ENCODE data around the gene OR5T3. TPM values are rescaled to one million over a fixed set of nuclear protein-coding genes. Genes with fewer than 3 reads are reported as not detected.

The OR5T3 gene
- total RNA-seq, 1 experiment from 2014 or later, result not detected

DNA sequence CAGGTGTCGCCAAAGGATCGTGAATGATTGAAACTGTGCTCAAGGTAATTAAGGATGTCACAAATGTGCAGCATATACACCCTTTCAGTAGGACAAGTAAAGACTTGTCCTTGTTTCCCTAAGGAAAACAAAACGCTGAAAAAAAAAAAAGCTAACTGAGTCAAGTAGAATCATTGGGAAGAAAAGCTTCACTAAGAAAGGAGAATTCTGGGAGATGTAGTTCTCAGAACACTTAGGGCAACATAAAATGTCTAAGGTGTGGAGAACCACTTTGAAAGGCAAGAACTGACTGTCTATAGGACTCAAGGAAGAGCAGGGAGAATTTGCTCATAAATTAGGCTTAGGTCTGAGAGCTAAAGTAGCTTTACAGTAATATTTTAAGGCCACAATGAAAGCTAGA lies 19.0 kb downstream of the OR5T3 start:
- Mint-ChIP-seq H3K27ac (no peak overlapping the region), H3K36me3 (no peaks in the 10 kb centered on the region; the same call in 1 of the 2 replicates), H3K27me3 (ENCODE audit: low read depth) (no peaks in the 10 kb centered on the region; the same call in 1 of the 2 replicates), H3K9me3 (peaks cover 17% of the 10 kb centered on the region), H3K4me1 (peaks cover 8% of the 10 kb centered on the region; the same call in 1 of the 2 replicates), H3K4me3 (no peak overlapping the region)
- no peak for TF ChIP-seq SP1 (CRISPR knock-in tag; conservative IDR thresholded peaks at IDR 0.05)
- no peak for TF ChIP-seq JAZF1 (CRISPR knock-in tag; IDR thresholded peaks at IDR 0.05)
- no peak for TF ChIP-seq CREM (CRISPR knock-in tag; IDR thresholded peaks at IDR 0.05)
- no peak for TF ChIP-seq EMX1 (CRISPR knock-in tag; IDR thresholded peaks at IDR 0.05)
- TF ChIP-seq CBFB (CRISPR knock-in tag; IDR thresholded peaks at IDR 0.05; ENCODE audit: low read depth), result no peak
- TF ChIP-seq ESRRA (CRISPR knock-in tag; IDR thresholded peaks at IDR 0.05; ENCODE audit: borderline replicate concordance), result no peak
- TF ChIP-seq, protein P1, sequence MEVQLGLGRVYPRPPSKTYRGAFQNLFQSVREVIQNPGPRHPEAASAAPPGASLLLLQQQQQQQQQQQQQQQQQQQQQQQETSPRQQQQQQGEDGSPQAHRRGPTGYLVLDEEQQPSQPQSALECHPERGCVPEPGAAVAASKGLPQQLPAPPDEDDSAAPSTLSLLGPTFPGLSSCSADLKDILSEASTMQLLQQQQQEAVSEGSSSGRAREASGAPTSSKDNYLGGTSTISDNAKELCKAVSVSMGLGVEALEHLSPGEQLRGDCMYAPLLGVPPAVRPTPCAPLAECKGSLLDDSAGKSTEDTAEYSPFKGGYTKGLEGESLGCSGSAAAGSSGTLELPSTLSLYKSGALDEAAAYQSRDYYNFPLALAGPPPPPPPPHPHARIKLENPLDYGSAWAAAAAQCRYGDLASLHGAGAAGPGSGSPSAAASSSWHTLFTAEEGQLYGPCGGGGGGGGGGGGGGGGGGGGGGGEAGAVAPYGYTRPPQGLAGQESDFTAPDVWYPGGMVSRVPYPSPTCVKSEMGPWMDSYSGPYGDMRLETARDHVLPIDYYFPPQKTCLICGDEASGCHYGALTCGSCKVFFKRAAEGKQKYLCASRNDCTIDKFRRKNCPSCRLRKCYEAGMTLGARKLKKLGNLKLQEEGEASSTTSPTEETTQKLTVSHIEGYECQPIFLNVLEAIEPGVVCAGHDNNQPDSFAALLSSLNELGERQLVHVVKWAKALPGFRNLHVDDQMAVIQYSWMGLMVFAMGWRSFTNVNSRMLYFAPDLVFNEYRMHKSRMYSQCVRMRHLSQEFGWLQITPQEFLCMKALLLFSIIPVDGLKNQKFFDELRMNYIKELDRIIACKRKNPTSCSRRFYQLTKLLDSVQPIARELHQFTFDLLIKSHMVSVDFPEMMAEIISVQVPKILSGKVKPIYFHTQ (CRISPR knock-in tag; IDR thresholded peaks at IDR 0.05), result no peak
- no peak for TF ChIP-seq JUN (CRISPR knock-in tag; IDR thresholded peaks at IDR 0.05)
- TF ChIP-seq ZBTB21 (CRISPR knock-in tag; IDR thresholded peaks at IDR 0.05; ENCODE audit: borderline replicate concordance), result no peak
- TF ChIP-seq, protein P2, sequence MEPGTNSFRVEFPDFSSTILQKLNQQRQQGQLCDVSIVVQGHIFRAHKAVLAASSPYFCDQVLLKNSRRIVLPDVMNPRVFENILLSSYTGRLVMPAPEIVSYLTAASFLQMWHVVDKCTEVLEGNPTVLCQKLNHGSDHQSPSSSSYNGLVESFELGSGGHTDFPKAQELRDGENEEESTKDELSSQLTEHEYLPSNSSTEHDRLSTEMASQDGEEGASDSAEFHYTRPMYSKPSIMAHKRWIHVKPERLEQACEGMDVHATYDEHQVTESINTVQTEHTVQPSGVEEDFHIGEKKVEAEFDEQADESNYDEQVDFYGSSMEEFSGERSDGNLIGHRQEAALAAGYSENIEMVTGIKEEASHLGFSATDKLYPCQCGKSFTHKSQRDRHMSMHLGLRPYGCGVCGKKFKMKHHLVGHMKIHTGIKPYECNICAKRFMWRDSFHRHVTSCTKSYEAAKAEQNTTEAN (CRISPR knock-in tag; IDR thresholded peaks at IDR 0.05), result no peak
- TF ChIP-seq CREB1 (CRISPR knock-in tag; IDR thresholded peaks at IDR 0.05), result no peak
- TF ChIP-seq, protein P3, sequence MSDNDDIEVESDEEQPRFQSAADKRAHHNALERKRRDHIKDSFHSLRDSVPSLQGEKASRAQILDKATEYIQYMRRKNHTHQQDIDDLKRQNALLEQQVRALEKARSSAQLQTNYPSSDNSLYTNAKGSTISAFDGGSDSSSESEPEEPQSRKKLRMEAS (CRISPR knock-in tag; IDR thresholded peaks at IDR 0.05), result no peak
- TF ChIP-seq, protein P4, sequence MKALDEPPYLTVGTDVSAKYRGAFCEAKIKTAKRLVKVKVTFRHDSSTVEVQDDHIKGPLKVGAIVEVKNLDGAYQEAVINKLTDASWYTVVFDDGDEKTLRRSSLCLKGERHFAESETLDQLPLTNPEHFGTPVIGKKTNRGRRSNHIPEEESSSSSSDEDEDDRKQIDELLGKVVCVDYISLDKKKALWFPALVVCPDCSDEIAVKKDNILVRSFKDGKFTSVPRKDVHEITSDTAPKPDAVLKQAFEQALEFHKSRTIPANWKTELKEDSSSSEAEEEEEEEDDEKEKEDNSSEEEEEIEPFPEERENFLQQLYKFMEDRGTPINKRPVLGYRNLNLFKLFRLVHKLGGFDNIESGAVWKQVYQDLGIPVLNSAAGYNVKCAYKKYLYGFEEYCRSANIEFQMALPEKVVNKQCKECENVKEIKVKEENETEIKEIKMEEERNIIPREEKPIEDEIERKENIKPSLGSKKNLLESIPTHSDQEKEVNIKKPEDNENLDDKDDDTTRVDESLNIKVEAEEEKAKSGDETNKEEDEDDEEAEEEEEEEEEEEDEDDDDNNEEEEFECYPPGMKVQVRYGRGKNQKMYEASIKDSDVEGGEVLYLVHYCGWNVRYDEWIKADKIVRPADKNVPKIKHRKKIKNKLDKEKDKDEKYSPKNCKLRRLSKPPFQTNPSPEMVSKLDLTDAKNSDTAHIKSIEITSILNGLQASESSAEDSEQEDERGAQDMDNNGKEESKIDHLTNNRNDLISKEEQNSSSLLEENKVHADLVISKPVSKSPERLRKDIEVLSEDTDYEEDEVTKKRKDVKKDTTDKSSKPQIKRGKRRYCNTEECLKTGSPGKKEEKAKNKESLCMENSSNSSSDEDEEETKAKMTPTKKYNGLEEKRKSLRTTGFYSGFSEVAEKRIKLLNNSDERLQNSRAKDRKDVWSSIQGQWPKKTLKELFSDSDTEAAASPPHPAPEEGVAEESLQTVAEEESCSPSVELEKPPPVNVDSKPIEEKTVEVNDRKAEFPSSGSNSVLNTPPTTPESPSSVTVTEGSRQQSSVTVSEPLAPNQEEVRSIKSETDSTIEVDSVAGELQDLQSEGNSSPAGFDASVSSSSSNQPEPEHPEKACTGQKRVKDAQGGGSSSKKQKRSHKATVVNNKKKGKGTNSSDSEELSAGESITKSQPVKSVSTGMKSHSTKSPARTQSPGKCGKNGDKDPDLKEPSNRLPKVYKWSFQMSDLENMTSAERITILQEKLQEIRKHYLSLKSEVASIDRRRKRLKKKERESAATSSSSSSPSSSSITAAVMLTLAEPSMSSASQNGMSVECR (CRISPR knock-in tag; IDR thresholded peaks at IDR 0.05; ENCODE audit: borderline replicate concordance), result no peak
- TF ChIP-seq KAT7 (CRISPR knock-in tag; IDR thresholded peaks at IDR 0.05; ENCODE audit: borderline replicate concordance), result no peak
- TF ChIP-seq ZNF416 (CRISPR knock-in tag; IDR thresholded peaks at IDR 0.05), result no peak
- no peak for TF ChIP-seq TEAD1 (CRISPR knock-in tag; IDR thresholded peaks at IDR 0.05)
- ChIA-PET CTCF (no interaction called here), POLR2A (interaction anchor here (0.6 kb wide), 1 partner anchor 27 kb away, joined by 3 read pairs; no protein-coding TSS in a partner anchor)
- no peak for ATAC-seq
- no peak for DNase-seq (ENCODE audit: low spot score)

DNA sequence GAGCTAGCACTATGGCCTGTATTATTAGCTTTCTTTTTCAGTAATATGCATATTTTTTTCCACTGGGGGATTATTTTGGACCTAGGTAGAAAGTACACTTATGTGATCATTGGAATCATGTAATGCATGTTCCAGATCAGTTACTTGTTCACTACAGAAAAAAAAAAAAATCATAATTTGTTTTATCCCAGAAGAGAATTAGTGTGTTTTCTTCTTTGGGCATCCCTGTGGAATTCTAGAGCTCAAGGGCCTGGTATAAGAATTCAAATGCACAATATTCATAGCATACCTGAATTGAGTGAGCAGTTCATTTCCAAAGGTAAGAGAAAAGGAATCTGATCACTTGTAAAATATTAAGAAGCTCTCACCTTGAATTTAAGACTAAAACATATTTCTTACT lies 21.8 kb downstream of the OR5T3 start, which contains the start of gene OR5T1:
TSS of gene OR5T1 (plus strand) at position 301 of the 400 bp plus-strand sequence. CDS start 1,485 bp downstream, outside the sequence.
- no peak for DNase-seq (ENCODE audit: low spot score)
- H3K4me1 Mint-ChIP-seq, result peaks cover 8% of the 10 kb centered on the region; the same call in 1 of the 2 replicates
- CTCF ChIA-PET, result no interaction called here
- TF ChIP-seq ESRRA (CRISPR knock-in tag; IDR thresholded peaks at IDR 0.05; ENCODE audit: borderline replicate concordance) (no peak), TEAD1 (CRISPR knock-in tag; IDR thresholded peaks at IDR 0.05) (no peak), NFYB (CRISPR knock-in tag; conservative IDR thresholded peaks at IDR 0.05; ENCODE audit: low read depth) (no peak), ZNF317 (CRISPR knock-in tag; IDR thresholded peaks at IDR 0.05; ENCODE audit: borderline replicate concordance, low read depth) (no peak), NR3C1 (CRISPR knock-in tag; conservative IDR thresholded peaks at IDR 0.05; ENCODE audit: low read depth) (no peak), OVOL2 (CRISPR knock-in tag; IDR thresholded peaks at IDR 0.05; ENCODE audit: borderline replicate concordance) (no peak)
- TF ChIP-seq, protein P5, sequence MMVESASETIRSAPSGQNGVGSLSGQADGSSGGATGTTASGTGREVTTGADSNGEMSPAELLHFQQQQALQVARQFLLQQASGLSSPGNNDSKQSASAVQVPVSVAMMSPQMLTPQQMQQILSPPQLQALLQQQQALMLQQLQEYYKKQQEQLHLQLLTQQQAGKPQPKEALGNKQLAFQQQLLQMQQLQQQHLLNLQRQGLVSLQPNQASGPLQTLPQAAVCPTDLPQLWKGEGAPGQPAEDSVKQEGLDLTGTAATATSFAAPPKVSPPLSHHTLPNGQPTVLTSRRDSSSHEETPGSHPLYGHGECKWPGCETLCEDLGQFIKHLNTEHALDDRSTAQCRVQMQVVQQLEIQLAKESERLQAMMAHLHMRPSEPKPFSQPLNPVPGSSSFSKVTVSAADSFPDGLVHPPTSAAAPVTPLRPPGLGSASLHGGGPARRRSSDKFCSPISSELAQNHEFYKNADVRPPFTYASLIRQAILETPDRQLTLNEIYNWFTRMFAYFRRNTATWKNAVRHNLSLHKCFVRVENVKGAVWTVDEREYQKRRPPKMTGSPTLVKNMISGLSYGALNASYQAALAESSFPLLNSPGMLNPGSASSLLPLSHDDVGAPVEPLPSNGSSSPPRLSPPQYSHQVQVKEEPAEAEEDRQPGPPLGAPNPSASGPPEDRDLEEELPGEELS (CRISPR knock-in tag; IDR thresholded peaks at IDR 0.05), result no peak
- TF ChIP-seq, protein P6, sequence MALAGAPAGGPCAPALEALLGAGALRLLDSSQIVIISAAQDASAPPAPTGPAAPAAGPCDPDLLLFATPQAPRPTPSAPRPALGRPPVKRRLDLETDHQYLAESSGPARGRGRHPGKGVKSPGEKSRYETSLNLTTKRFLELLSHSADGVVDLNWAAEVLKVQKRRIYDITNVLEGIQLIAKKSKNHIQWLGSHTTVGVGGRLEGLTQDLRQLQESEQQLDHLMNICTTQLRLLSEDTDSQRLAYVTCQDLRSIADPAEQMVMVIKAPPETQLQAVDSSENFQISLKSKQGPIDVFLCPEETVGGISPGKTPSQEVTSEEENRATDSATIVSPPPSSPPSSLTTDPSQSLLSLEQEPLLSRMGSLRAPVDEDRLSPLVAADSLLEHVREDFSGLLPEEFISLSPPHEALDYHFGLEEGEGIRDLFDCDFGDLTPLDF (CRISPR knock-in tag; IDR thresholded peaks at IDR 0.05), result no peak
- TF ChIP-seq, protein P7, sequence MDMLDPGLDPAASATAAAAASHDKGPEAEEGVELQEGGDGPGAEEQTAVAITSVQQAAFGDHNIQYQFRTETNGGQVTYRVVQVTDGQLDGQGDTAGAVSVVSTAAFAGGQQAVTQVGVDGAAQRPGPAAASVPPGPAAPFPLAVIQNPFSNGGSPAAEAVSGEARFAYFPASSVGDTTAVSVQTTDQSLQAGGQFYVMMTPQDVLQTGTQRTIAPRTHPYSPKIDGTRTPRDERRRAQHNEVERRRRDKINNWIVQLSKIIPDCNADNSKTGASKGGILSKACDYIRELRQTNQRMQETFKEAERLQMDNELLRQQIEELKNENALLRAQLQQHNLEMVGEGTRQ (CRISPR knock-in tag; IDR thresholded peaks at IDR 0.05), result no peak
- POLR2A ChIA-PET, result no interaction called here
- no peak within 1 kb of the TSS for H3K27ac Mint-ChIP-seq
- H3K4me3 Mint-ChIP-seq, result no peak within 1 kb of the TSS
- H3K9me3 Mint-ChIP-seq, result peaks cover 7% of the 10 kb centered on the region; the same call in 1 of the 2 replicates
- H3K36me3 Mint-ChIP-seq, result no peaks in the 10 kb centered on the region; the same call in 1 of the 2 replicates
- no peak for ATAC-seq
- no peaks in the 10 kb centered on the region; the same call in none of the 2 replicates for H3K27me3 Mint-ChIP-seq (ENCODE audit: low read depth)
